DOHH2 (cell line): Measurements from ENCODE around the gene TSPAN14.

Experiments used
- H3F3A ChIP-seq: fragments of 200-600 bp; sonication (generic), shearing (Covaris generic); 2 replicates; pipeline ENCODE4 v1.6.0; 2016; ENCODE audit warnings: antibody characterized with exemption, mild to moderate bottlenecking; ENCODE audit not compliant: control insufficient read depth, insufficient read depth
- H3K27ac ChIP-seq: fragments of 200-600 bp; sonication (generic); 2 replicates; pipeline ENCODE4 v1.5.1; 2014; ENCODE audit warnings: low read depth, mild to moderate bottlenecking, low read length, moderate library complexity
- H3K27me3 ChIP-seq: fragments of 200-600 bp; sonication (generic); 2 replicates; pipeline ENCODE4 v1.6.1; 2014; ENCODE audit warnings: mild to moderate bottlenecking, low read length, mixed read lengths; ENCODE audit not compliant: control insufficient read depth
- H3K36me3 ChIP-seq: fragments of 200-600 bp; sonication (generic); 2 replicates; pipeline ENCODE4 v1.6.1; 2014; ENCODE audit warnings: mild to moderate bottlenecking, low read length, moderate library complexity, mixed read lengths; ENCODE audit not compliant: control insufficient read depth
- H3K4me1 ChIP-seq: fragments of 200-600 bp; sonication (generic); 2 replicates; pipeline ENCODE4 v1.6.1; 2014; ENCODE audit warnings: mild to moderate bottlenecking, low read length, mixed read lengths; ENCODE audit not compliant: control insufficient read depth
- H3K4me2 ChIP-seq: fragments of 200-600 bp; sonication (generic); 2 replicates; pipeline ENCODE4 v1.6.0; 2014; ENCODE audit warnings: mild to moderate bottlenecking, low read length, moderate library complexity
- H3K4me3 ChIP-seq: fragments of 200-600 bp; sonication (generic); 2 replicates; pipeline ENCODE4 v1.5.1; 2014; ENCODE audit warnings: mild to moderate bottlenecking, low read length, mixed read lengths
- H3K79me2 ChIP-seq: fragments of 200-600 bp; sonication (generic); 2 replicates; pipeline ENCODE4 v1.6.1; 2014; ENCODE audit warnings: mild to moderate bottlenecking, low read length, mixed read lengths; ENCODE audit not compliant: control insufficient read depth
- H3K9me2 ChIP-seq: fragments of 200-600 bp; sonication (generic); replicated peaks from 2 replicates; pipeline ENCODE4 v1.6.1; 2014; ENCODE audit warnings: mild to moderate bottlenecking, low read length, mixed read lengths; ENCODE audit not compliant: control insufficient read depth
- H3K9me3 ChIP-seq: fragments of 200-600 bp; sonication (generic); 2 replicates; pipeline ENCODE4 v1.6.1; 2014; ENCODE audit warnings: antibody characterized with exemption, low read length, mixed read lengths; ENCODE audit not compliant: control insufficient read depth, insufficient read depth
- H4K20me1 ChIP-seq: fragments of 200-600 bp; sonication (generic); 2 replicates; pipeline ENCODE4 v1.6.0; 2014; ENCODE audit warnings: low read depth, mild to moderate bottlenecking, antibody characterized with exemption, low read length, moderate library complexity; ENCODE audit not compliant: control insufficient read depth, insufficient read depth
- CTCF ChIP-seq: fragments of 200-600 bp; sonication (generic); IDR thresholded peaks from one replicate; pipeline ENCODE4 v1.5.1; 2014; ENCODE audit warnings: antibody characterized with exemption, mild to moderate bottlenecking, low read depth, low read length; ENCODE audit not compliant: poor library complexity, severe bottlenecking
- EZH2phosphoT487 ChIP-seq: fragments of 200-600 bp; sonication (generic); IDR thresholded peaks from 2 replicates; pipeline ENCODE4 v1.6.1; 2017; ENCODE audit warnings: borderline replicate concordance, mild to moderate bottlenecking, antibody characterized with exemption, low read length, moderate library complexity, mixed read lengths

TSPAN14 gene

GRCh38 chr10:80488539-80489066, 34.5 kb downstream of the TSPAN14 start:
- no peak overlapping the region for H3K27ac ChIP-seq
- no peak overlapping the region for H3K4me3 ChIP-seq
- no peaks in the 10 kb centered on the region for H3K27me3 ChIP-seq
- no peak for TF ChIP-seq EZH2phosphoT487
- no peak for TF ChIP-seq CTCF
- H3F3A ChIP-seq: no peaks in the 10 kb centered on the region
- no peaks in the 10 kb centered on the region for H3K9me2 ChIP-seq
- H3K9me3 ChIP-seq: no peaks in the 10 kb centered on the region
- H3K4me2 ChIP-seq: no peak overlapping the region
- peaks cover 38% of the 10 kb centered on the region for H3K79me2 ChIP-seq
- H3K36me3 ChIP-seq: peaks cover 31% of the 10 kb centered on the region
- H3K4me1 ChIP-seq: peaks cover 26% of the 10 kb centered on the region
- H4K20me1 ChIP-seq: no peaks in the 10 kb centered on the region

- H3K36me3 ChIP-seq: peaks cover 39% of the 10 kb centered on the region
- no peaks in the 10 kb centered on the region for H3F3A ChIP-seq
- H3K79me2 ChIP-seq: peaks cover 42% of the 10 kb centered on the region
Observed at GRCh38 chr10:80489371-80490112, 35.4 kb downstream of the TSPAN14 start.

GRCh38 chr10:80491251-80492102, 37.4 kb downstream of the TSPAN14 start:
- Histone ChIP-seq H3K9me2 (no peaks in the 10 kb centered on the region), H3K9me3 (peaks cover 3% of the 10 kb centered on the region; the same call in 1 of the 2 replicates), H3K4me2 (peak overlapping the region; percentile 2; the same call in 1 of the 2 replicates), H3F3A (no peaks in the 10 kb centered on the region), H3K36me3 (peaks cover 47% of the 10 kb centered on the region), H3K4me3 (no peak overlapping the region), H3K27me3 (no peaks in the 10 kb centered on the region), H4K20me1 (no peaks in the 10 kb centered on the region), H3K27ac (no peak overlapping the region), H3K4me1 (peaks cover 48% of the 10 kb centered on the region), H3K79me2 (peaks cover 39% of the 10 kb centered on the region)
- no peak for TF ChIP-seq EZH2phosphoT487
- no peak for TF ChIP-seq CTCF

More at GRCh38 chr10:80489371-80490112, 35.4 kb downstream of the TSPAN14 start:
- no peak overlapping the region for H3K4me3 ChIP-seq
- no peaks in the 10 kb centered on the region for H3K9me3 ChIP-seq
- no peak overlapping the region for H3K27ac ChIP-seq
- H3K4me2 ChIP-seq: no peak overlapping the region
- H3K4me1 ChIP-seq: peaks cover 36% of the 10 kb centered on the region
- no peaks in the 10 kb centered on the region for H3K27me3 ChIP-seq
- TF ChIP-seq EZH2phosphoT487 (no peak), CTCF (no peak)
- H3K9me2 ChIP-seq: no peaks in the 10 kb centered on the region
- no peaks in the 10 kb centered on the region for H4K20me1 ChIP-seq
